Tibial nerve (tissue), 4 donors: Measurements from ENCODE around the gene SLC10A7. TPM values are rescaled to one million over a fixed set of nuclear protein-coding genes. Genes with fewer than 3 reads are reported as not detected.
A peak's percentile ranks its signal among the peaks of the same experiment; 100 is the strongest.

Experiments
- DNase-seq, 2 donors: peaks; one replicate each; pipeline ENCODE4 v3.0.0-alpha.2; 2019; ENCODE audit warnings: low spot score in 2 of 2
- H3K27ac ChIP-seq, 4 donors: fragments of 200-600 bp; sonication (generic) in 3 of 4; one replicate each; pipeline ENCODE4 v1.5.1; 2017 to 2019; ENCODE audit warnings: mild to moderate bottlenecking in 1 of 4
- H3K27me3 ChIP-seq, 2 donors: fragments of 200-600 bp; sonication (generic) in 1 of 2; one replicate each; pipeline versions ENCODE4 v1.5.1 to v1.6.0; 2017 to 2019
- H3K36me3 ChIP-seq, 3 donors: fragments of 200-600 bp; sonication (generic); one replicate each; pipeline ENCODE4 v1.5.1; 2018 to 2019
- H3K4me1 ChIP-seq, 4 donors: fragments of 200-600 bp; sonication (generic) in 3 of 4; one replicate each; pipeline ENCODE4 v1.5.1; 2017 to 2019
- H3K4me3 ChIP-seq, 4 donors: fragments of 200-600 bp; sonication (generic) in 3 of 4; one replicate each; pipeline ENCODE4 v1.5.1; 2017 to 2019; ENCODE audit warnings: mild to moderate bottlenecking in 1 of 4, moderate library complexity in 1 of 4
- H3K9me3 ChIP-seq, 4 donors: fragments of 200-600 bp; sonication (generic) in 3 of 4; one replicate each; pipeline ENCODE4 v1.5.1; 2017 to 2019
- EP300 ChIP-seq, 2 donors: sonication (generic); formaldehyde crosslinking; IDR thresholded peaks; one replicate each; pipeline ENCODE4 v1.6.1; 2017; ENCODE audit warnings: antibody characterized with exemption in 2 of 2, mild to moderate bottlenecking in 1 of 2
- POLR2A ChIP-seq, 2 donors: fragments of 450-650 bp; IDR thresholded peaks; one replicate each; pipeline ENCODE4 v1.6.1; 2017; ENCODE audit warnings: antibody characterized with exemption in 2 of 2, mild to moderate bottlenecking in 2 of 2, moderate library complexity in 2 of 2
- WGBS, 2 donors: methylation state at CpG; one replicate each; pipeline ENCODE4 v1.1.5; 2018; 5-methylcytosine and 5-hydroxymethylcytosine counted together
- total RNA-seq, 4 donors: library from RNA; depleted of rRNA; stranded (reverse); fragments of >200 nt; gene quantifications; one replicate each; pipeline ENCODE4 v1.1.0, GENCODE V29; 2016
- TF ChIP-seq, protein P1 (sequence below), 5 experiments: fragments of 200-600 bp in 3 of 5; fragments of 450-650 bp in 2 of 5; sonication (generic) in 3 of 5; IDR thresholded peaks; one replicate each; pipeline ENCODE4 v1.5.1; 2016 to 2019; ENCODE audit warnings: antibody characterized with exemption in 5 of 5, mild to moderate bottlenecking in 3 of 5, moderate library complexity in 2 of 5

SLC10A7 gene
- total RNA-seq, 4 donors from 2014 or later: 9.8 to 13.8 (median 11.9) TPM

DNA sequence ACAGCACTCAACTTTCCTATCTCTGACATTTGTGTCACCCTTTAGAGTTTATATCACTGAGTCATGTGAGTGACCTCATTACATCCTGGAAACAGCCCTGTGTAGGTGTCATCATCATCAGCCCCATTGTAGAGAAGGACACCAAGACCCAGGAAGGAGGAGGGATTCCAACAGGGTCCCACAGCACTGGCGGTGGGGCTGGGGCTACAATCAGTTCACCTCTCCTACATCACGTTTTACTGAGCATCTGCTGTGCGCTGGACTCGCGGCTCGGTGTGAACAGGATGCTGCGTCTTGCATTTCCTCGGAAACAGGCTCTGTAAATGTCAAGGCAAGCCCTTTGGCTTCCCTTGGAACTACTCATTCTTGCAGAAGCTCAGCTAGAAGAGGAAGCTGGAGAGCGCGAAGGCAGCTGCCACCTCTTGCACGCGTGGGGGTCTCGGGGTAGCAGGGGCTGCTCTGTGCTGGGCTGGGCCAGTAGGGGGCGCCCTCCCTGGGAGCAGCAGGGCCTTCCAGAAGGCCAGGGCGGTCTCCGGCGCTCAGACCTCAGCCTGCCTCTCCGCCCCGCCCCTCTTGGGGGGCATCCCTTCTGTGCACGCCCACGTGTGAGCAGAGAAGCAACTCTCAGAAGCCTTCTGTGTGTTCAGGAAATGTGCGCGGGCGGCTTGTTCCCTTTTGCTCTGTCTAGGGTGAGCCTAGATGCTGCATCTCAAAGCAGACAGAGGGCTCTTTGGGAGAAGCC, 278.4 kb downstream of the SLC10A7 start:
- H3K27me3 ChIP-seq: no peaks in the 10 kb centered on the region
- DNase-seq: no peak
- no peaks in the 10 kb centered on the region for H3K9me3 ChIP-seq
- H3K4me1 ChIP-seq: peaks cover 0 to 53% (median 12%) of the 10 kb centered on the region in 4 donors
- TF ChIP-seq, protein P1, sequence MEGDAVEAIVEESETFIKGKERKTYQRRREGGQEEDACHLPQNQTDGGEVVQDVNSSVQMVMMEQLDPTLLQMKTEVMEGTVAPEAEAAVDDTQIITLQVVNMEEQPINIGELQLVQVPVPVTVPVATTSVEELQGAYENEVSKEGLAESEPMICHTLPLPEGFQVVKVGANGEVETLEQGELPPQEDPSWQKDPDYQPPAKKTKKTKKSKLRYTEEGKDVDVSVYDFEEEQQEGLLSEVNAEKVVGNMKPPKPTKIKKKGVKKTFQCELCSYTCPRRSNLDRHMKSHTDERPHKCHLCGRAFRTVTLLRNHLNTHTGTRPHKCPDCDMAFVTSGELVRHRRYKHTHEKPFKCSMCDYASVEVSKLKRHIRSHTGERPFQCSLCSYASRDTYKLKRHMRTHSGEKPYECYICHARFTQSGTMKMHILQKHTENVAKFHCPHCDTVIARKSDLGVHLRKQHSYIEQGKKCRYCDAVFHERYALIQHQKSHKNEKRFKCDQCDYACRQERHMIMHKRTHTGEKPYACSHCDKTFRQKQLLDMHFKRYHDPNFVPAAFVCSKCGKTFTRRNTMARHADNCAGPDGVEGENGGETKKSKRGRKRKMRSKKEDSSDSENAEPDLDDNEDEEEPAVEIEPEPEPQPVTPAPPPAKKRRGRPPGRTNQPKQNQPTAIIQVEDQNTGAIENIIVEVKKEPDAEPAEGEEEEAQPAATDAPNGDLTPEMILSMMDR (IDR thresholded peaks at IDR 0.05): peak in 2 of 5 experiments; percentile 13 to 20
- no peak for TF ChIP-seq EP300 (IDR thresholded peaks at IDR 0.05)
- H3K36me3 ChIP-seq: no peaks in the 10 kb centered on the region
- H3K4me3 ChIP-seq: no peak overlapping the region
- peak overlapping the region in 3 of 4 donors; percentile 53 to 92 (median 75) for H3K27ac ChIP-seq
- 65 to 84% methylated on average over 11 to 23 of the region's 24 CpGs for WGBS, 2 donors

DNA sequence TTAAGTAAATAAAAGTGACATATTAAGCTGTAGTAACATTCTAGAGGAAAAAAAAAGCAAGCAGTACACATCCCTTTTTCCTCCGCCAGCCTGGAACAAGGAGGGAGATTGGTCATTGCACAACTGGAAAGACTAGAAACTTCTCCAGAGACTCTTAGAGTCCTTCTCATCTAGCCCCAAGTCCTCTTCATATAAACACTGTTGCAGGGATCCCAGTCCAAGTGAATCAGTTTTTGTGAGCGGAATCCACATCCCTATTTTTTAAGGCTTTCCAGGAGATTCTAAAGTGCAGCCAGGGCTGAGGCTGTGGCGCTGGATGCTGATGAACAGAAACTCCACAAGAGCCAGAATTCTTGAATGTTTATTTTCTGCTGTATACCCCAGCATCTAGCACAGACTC, 283.6 kb downstream of the SLC10A7 start:
- H3K4me1 ChIP-seq: peaks cover 0 to 32% (median 4%) of the 10 kb centered on the region in 4 donors
- 90 to 95% methylated on average over 3 of the region's 3 CpGs for WGBS, 2 donors
- no peak overlapping the region for H3K27ac ChIP-seq
- no peaks in the 10 kb centered on the region for H3K27me3 ChIP-seq
- TF ChIP-seq POLR2A (IDR thresholded peaks at IDR 0.05) (no peak), EP300 (IDR thresholded peaks at IDR 0.05) (peak in 1 of 2 donors; percentile 11)
- TF ChIP-seq, protein P1 (IDR thresholded peaks at IDR 0.05): no peak
- H3K36me3 ChIP-seq: no peaks in the 10 kb centered on the region
- H3K4me3 ChIP-seq: no peak overlapping the region
- H3K9me3 ChIP-seq: no peaks in the 10 kb centered on the region
- DNase-seq: no peak

DNA sequence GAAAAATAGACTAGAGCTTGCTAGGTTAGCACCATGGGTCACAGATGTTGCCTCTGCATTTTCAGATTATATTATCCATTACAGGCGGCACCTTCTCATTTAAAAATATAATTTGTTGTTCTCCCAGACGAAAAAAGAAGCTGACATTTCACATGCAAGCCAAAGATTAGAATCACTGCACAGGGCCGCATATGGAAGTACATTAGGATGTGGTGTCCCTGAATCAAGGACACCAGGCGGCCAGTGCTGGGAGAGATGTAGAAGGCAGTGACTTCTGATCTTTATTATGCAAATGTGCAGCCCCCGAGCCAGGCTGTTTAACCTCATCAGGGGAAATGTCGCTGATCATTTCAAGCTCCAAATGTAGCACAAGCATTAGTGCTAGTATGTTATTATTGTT, 284.6 kb downstream of the SLC10A7 start:
- no peaks in the 10 kb centered on the region for H3K36me3 ChIP-seq
- peaks cover 0 to 24% (median 0%) of the 10 kb centered on the region in 4 donors for H3K4me1 ChIP-seq
- no peak for DNase-seq
- peaks cover 0 to 4% (median 0%) of the 10 kb centered on the region in 4 donors for H3K9me3 ChIP-seq
- TF ChIP-seq POLR2A (IDR thresholded peaks at IDR 0.05) (no peak), EP300 (IDR thresholded peaks at IDR 0.05) (no peak)
- TF ChIP-seq, protein P1 (IDR thresholded peaks at IDR 0.05): no peak
- no peaks in the 10 kb centered on the region for H3K27me3 ChIP-seq
- no peak overlapping the region for H3K4me3 ChIP-seq
- no peak overlapping the region for H3K27ac ChIP-seq
- WGBS, 2 donors: 74 to 78% methylated on average over 6 of the region's 6 CpGs

DNA sequence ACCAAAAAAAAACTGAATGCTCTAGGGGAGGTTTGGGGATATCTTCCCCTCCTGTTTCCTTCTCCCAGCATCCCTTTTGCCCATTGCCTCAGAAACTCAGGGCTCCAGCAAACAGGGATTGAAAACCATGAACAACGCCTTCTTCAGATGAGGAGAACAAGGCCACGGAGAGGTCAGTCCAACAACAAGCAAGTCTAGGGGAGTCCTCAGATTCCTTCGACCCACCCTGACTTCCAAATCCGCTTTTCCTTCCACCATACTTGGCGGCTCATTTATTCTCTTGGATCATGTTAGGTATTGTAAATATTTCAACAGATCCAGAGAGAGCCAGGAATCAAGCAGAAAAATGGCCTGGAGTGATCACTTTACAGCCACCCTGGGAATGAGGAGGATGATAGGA, 285.5 kb downstream of the SLC10A7 start:
- Histone ChIP-seq H3K27me3 (no peaks in the 10 kb centered on the region), H3K9me3 (peaks cover 0 to 8% (median 0%) of the 10 kb centered on the region in 4 donors), H3K4me3 (no peak overlapping the region), H3K36me3 (no peaks in the 10 kb centered on the region), H3K27ac (peak overlapping the region in 1 of 4 donors; percentile 69), H3K4me1 (peaks cover 0 to 15% (median 0%) of the 10 kb centered on the region in 4 donors)
- DNase-seq: no peak
- TF ChIP-seq, protein P1 (IDR thresholded peaks at IDR 0.05): no peak
- TF ChIP-seq POLR2A (IDR thresholded peaks at IDR 0.05) (no peak), EP300 (IDR thresholded peaks at IDR 0.05) (no peak)
- 66 to 73% methylated on average over 5 of the region's 5 CpGs for WGBS, 2 donors

DNA sequence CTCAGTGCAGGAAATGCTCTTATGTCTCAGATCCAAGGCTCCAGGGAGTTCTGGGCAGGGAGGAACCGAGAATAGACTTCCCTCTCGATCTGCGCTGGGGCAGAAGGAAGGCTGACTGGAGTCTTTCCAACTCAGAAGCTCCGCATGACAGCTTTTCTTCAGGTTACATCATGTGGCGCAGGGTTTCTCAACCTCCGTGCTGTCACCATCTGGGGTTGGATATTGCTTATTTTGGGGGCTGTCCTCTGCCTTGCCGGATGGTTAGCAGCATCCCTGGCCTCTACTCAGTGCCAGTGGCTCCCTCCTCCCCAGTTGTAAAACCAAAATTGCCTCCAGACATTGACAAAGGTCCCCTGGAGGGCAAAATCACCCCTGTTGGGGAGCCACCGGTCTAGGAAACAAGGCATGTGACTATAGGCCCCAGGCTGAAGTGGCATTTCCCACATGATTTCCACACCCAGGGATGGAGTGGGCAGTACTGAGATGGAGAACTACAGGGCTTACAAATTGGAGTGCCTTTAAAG, 286.0 kb downstream of the SLC10A7 start:
- 67 to 82% methylated on average over 8 of the region's 8 CpGs for WGBS, 2 donors
- peaks cover 0 to 10% (median 0%) of the 10 kb centered on the region in 4 donors for H3K4me1 ChIP-seq
- DNase-seq: peak in 1 of 2 donors; percentile 61
- H3K36me3 ChIP-seq: no peaks in the 10 kb centered on the region
- no peaks in the 10 kb centered on the region for H3K27me3 ChIP-seq
- no peak overlapping the region for H3K4me3 ChIP-seq
- peaks cover 0 to 8% (median 0%) of the 10 kb centered on the region in 4 donors for H3K9me3 ChIP-seq
- H3K27ac ChIP-seq: peak overlapping the region in 2 of 4 donors; percentile 49 to 69
- no peak for TF ChIP-seq POLR2A (IDR thresholded peaks at IDR 0.05)
- TF ChIP-seq EP300 (IDR thresholded peaks at IDR 0.05): peak in 1 of 2 donors; percentile 12
- TF ChIP-seq, protein P1 (IDR thresholded peaks at IDR 0.05): no peak
